Testis (tissue), 2 donors: ENCODE data around the gene OIP5.

Experiments used
- POLR2A ChIP-seq: fragments of 450-650 bp; IDR thresholded peaks from one replicate; pipeline ENCODE4 v1.6.1; 2017; ENCODE audit warnings: antibody characterized with exemption, mild to moderate bottlenecking, moderate library complexity
- TF ChIP-seq, protein P1 (sequence below), 3 experiments: fragments of 450-650 bp in 2 of 3; fragments of 200-600 bp in 1 of 3; sonication (generic) in 1 of 3; IDR thresholded peaks; one replicate each; pipeline ENCODE4 v1.5.1; 2016 to 2019; ENCODE audit warnings: antibody characterized with exemption in 3 of 3, mild to moderate bottlenecking in 2 of 3, moderate library complexity in 1 of 3

DNA sequence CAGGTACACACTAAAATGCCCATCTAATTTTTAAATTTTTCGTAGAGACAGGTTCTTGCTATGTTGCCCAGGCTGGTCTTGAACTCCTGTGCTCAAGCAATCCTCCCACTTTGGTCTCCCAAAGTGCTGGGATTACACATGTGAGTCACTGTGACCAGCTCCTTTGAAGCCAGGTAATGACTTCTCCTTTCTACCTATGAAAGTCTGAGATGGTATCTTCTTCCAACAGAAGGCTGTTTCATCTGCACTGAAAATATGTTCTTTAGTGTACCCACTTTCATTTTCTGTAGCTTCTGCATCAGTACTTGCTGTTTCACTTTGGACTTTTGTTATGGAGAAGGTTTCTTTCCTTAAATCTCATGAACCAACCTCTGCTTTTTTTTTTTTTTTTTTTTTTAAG is 8.8 kb downstream of the OIP5 start:
- TF ChIP-seq, protein P1, sequence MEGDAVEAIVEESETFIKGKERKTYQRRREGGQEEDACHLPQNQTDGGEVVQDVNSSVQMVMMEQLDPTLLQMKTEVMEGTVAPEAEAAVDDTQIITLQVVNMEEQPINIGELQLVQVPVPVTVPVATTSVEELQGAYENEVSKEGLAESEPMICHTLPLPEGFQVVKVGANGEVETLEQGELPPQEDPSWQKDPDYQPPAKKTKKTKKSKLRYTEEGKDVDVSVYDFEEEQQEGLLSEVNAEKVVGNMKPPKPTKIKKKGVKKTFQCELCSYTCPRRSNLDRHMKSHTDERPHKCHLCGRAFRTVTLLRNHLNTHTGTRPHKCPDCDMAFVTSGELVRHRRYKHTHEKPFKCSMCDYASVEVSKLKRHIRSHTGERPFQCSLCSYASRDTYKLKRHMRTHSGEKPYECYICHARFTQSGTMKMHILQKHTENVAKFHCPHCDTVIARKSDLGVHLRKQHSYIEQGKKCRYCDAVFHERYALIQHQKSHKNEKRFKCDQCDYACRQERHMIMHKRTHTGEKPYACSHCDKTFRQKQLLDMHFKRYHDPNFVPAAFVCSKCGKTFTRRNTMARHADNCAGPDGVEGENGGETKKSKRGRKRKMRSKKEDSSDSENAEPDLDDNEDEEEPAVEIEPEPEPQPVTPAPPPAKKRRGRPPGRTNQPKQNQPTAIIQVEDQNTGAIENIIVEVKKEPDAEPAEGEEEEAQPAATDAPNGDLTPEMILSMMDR (IDR thresholded peaks at IDR 0.05) = no peak
- no peak for TF ChIP-seq POLR2A
